ENCODE results near the gene ST6GALNAC3. TPM values are rescaled to one million over a fixed set of nuclear protein-coding genes. Genes with fewer than 3 reads are reported as not detected.

ST6GALNAC3 gene
- total RNA-seq, 1 donor from 2014 or later = 5.6 TPM

GRCh38 chr1:76288758-76289483 is 214.4 kb downstream of the ST6GALNAC3 start:
- H3K27ac ChIP-seq = no peak overlapping the region
- intact Hi-C loops (cut with DNase I) = no loop called here
- no peak overlapping the region for H3K4me3 ChIP-seq
- H3K4me1 ChIP-seq = no peaks in the 10 kb centered on the region
- ATAC-seq (no peak), DNase-seq (no peak)
- H3K27me3 ChIP-seq = no peaks in the 10 kb centered on the region
- no peaks in the 10 kb centered on the region for H3K36me3 ChIP-seq
- no peak for TF ChIP-seq CTCF (IDR thresholded peaks at IDR 0.05)
- no peaks in the 10 kb centered on the region for H3K9me3 ChIP-seq

GRCh38 chr1:76289692-76290091 is 215.1 kb downstream of the ST6GALNAC3 start:
- DNase-seq (no peak), ATAC-seq (peak; percentile 33)
- Histone ChIP-seq H3K27me3 (no peaks in the 10 kb centered on the region), H3K4me3 (no peak overlapping the region), H3K27ac (no peak overlapping the region), H3K36me3 (no peaks in the 10 kb centered on the region), H3K9me3 (no peaks in the 10 kb centered on the region), H3K4me1 (no peaks in the 10 kb centered on the region)
- intact Hi-C loops (cut with DNase I) = no loop called here
- TF ChIP-seq CTCF (IDR thresholded peaks at IDR 0.05) = no peak

GRCh38 chr1:76290271-76290670 is 215.7 kb downstream of the ST6GALNAC3 start:
- Histone ChIP-seq H3K27me3 (no peaks in the 10 kb centered on the region), H3K4me3 (no peak overlapping the region), H3K9me3 (no peaks in the 10 kb centered on the region), H3K27ac (no peak overlapping the region), H3K4me1 (no peaks in the 10 kb centered on the region), H3K36me3 (no peaks in the 10 kb centered on the region)
- no peak for ATAC-seq
- no peak for DNase-seq
- no peak for TF ChIP-seq CTCF (IDR thresholded peaks at IDR 0.05)
- intact Hi-C loops (cut with DNase I) = no loop called here

- H3K4me3 ChIP-seq = no peak overlapping the region
- no peak for DNase-seq
- no peak for ATAC-seq
- no peak for TF ChIP-seq CTCF (IDR thresholded peaks at IDR 0.05)
- no peak overlapping the region for H3K27ac ChIP-seq
- intact Hi-C loops (cut with DNase I) = no loop called here
- H3K27me3 ChIP-seq = no peaks in the 10 kb centered on the region
- no peaks in the 10 kb centered on the region for H3K36me3 ChIP-seq
- no peaks in the 10 kb centered on the region for H3K4me1 ChIP-seq
- no peaks in the 10 kb centered on the region for H3K9me3 ChIP-seq
These were observed 216.6 kb downstream of the ST6GALNAC3 start for GRCh38 chr1:76291191-76291590.

- H3K27me3 ChIP-seq = no peaks in the 10 kb centered on the region
- no peaks in the 10 kb centered on the region for H3K36me3 ChIP-seq
- ATAC-seq (no peak), DNase-seq (no peak)
- intact Hi-C loops (cut with DNase I) = no loop called here
- no peak for TF ChIP-seq CTCF (IDR thresholded peaks at IDR 0.05)
- no peak overlapping the region for H3K4me3 ChIP-seq
- H3K9me3 ChIP-seq = no peaks in the 10 kb centered on the region
- no peaks in the 10 kb centered on the region for H3K4me1 ChIP-seq
- H3K27ac ChIP-seq = no peak overlapping the region
These were observed 217.2 kb downstream of the ST6GALNAC3 start for GRCh38 chr1:76291737-76292136.
